ENCODE results near the gene PRPF40B. TPM values are rescaled to one million over a fixed set of nuclear protein-coding genes. Genes with fewer than 3 reads are reported as not detected.

Gene PRPF40B
- total and polyA plus RNA-seq, 2 of the 13 experiments (the other 11 are each of a cell fraction or from before 2014, with no cell fraction given): 5.0 to 7.8 TPM

GRCh38 chr12:49642370-49642802, 19.0 kb downstream of the PRPF40B start (continued):
- peak; percentile 45; the same call in 1 of the 2 replicates for TF ChIP-seq GMEB1 (CRISPR knock-in tag; IDR thresholded peaks at IDR 0.05; ENCODE audit: borderline replicate concordance)
- no peak for TF ChIP-seq ZNF562 (CRISPR knock-in tag; IDR thresholded peaks at IDR 0.05; ENCODE audit: borderline replicate concordance)
- no peak for TF ChIP-seq ZNF619 (CRISPR knock-in tag; IDR thresholded peaks at IDR 0.05)
- TF ChIP-seq TOE1 (CRISPR knock-in tag; IDR thresholded peaks at IDR 0.05): no peak
- TF ChIP-seq ZMYM2 (CRISPR knock-in tag; IDR thresholded peaks at IDR 0.05): no peak
- peak; percentile 57 for TF ChIP-seq RAD21 (CRISPR knock-in tag; IDR thresholded peaks at IDR 0.05)
- TF ChIP-seq ZNF263 (CRISPR knock-in tag; IDR thresholded peaks at IDR 0.05): peak; percentile 89
- TF ChIP-seq STAG1 (CRISPR knock-in tag; IDR thresholded peaks at IDR 0.05): 0 out of 2 replicates have a peak, but pooled peaks have one; percentile 6
- TF ChIP-seq TEAD3 (CRISPR knock-in tag; optimal IDR thresholded peaks at IDR 0.05; ENCODE audit: borderline replicate concordance): peak; percentile 74
- no peak for TF ChIP-seq ATRX (CRISPR knock-in tag; IDR thresholded peaks at IDR 0.05; ENCODE audit: borderline replicate concordance)
- no peak for TF ChIP-seq ZNF234 (CRISPR knock-in tag; conservative IDR thresholded peaks at IDR 0.05)
- TF ChIP-seq HOXA5 (CRISPR knock-in tag; IDR thresholded peaks at IDR 0.05): no peak
- TF ChIP-seq ZNF431 (CRISPR knock-in tag; IDR thresholded peaks at IDR 0.05; ENCODE audit: borderline replicate concordance, low read depth): no peak
- no peak for TF ChIP-seq NCOA5 (CRISPR knock-in tag; IDR thresholded peaks at IDR 0.05)
- no peak for TF ChIP-seq DMTF1 (CRISPR knock-in tag; IDR thresholded peaks at IDR 0.05)
- no peak for TF ChIP-seq GATA4 (IDR thresholded peaks at IDR 0.05; ENCODE audit: borderline replicate concordance, low read depth)
- TF ChIP-seq NPAS2 (CRISPR knock-in tag; IDR thresholded peaks at IDR 0.05; ENCODE audit: borderline replicate concordance): no peak
- TF ChIP-seq CEBPZ (IDR thresholded peaks at IDR 0.05; ENCODE audit: low read length): no peak
- peak; percentile 45 for TF ChIP-seq ZNF710 (CRISPR knock-in tag; IDR thresholded peaks at IDR 0.05; ENCODE audit: borderline replicate concordance)
- no peak for TF ChIP-seq FOXO1 (CRISPR knock-in tag; IDR thresholded peaks at IDR 0.05)
- TF ChIP-seq ZSCAN25 (CRISPR knock-in tag; IDR thresholded peaks at IDR 0.05): peak; percentile 88
- no peak for TF ChIP-seq TCF7L2 (IDR thresholded peaks at IDR 0.05; ENCODE audit: low read depth, low read length)
- TF ChIP-seq SMAD1 (CRISPR knock-in tag; IDR thresholded peaks at IDR 0.05; ENCODE audit: borderline replicate concordance, low read depth): no peak

Measured in HepG2 (cell line).